WTC11 (cell line): ENCODE measurements around the gene EIF4E1B. TPM values are rescaled to one million over a fixed set of nuclear protein-coding genes. Genes with fewer than 3 reads are reported as not detected.

ENCODE experiments used
- ATAC-seq: fragments of 200-7000 bp; cut with Tn5 transposase; 2 replicates; pipeline ENCODE4 v1.10.0; 2021; ENCODE audit warnings: mild to moderate bottlenecking, moderate library complexity
- CTCF ChIA-PET: fragments of 300-600 bp; sonication (Branson Sonifier 250); formaldehyde crosslinking; loops from one replicate; lab custom pipeline; 2021; ENCODE audit warnings: antibody characterized with exemption; lab: Charles Lee
- POLR2A ChIA-PET: fragments of 350-600 bp; sonication (Branson Sonifier 250); formaldehyde crosslinking; loops from one replicate; lab custom pipeline; 2021; ENCODE audit warnings: antibody characterized with exemption; lab: Charles Lee
- DNase-seq: peaks from one replicate; pipeline ENCODE4 v3.0.0; 2021; ENCODE audit warnings: low spot score
- H3K27ac Mint-ChIP-seq: 2 replicates; pipeline ENCODE4 v1.8.0; 2021; ENCODE audit warnings: mixed read lengths
- H3K27me3 Mint-ChIP-seq: 2 replicates; pipeline ENCODE4 v1.8.0; 2021; ENCODE audit warnings: low read depth, mild to moderate bottlenecking, moderate library complexity, mixed read lengths
- H3K36me3 Mint-ChIP-seq: 2 replicates; pipeline ENCODE4 v1.8.0; 2021; ENCODE audit warnings: mixed read lengths
- H3K4me1 Mint-ChIP-seq: 2 replicates; pipeline ENCODE4 v1.8.0; 2022; ENCODE audit warnings: mixed read lengths
- H3K4me3 Mint-ChIP-seq: 2 replicates; pipeline ENCODE4 v1.8.0; 2021; ENCODE audit warnings: mild to moderate bottlenecking, moderate library complexity, mixed read lengths
- H3K9me3 Mint-ChIP-seq: 2 replicates; pipeline ENCODE4 v1.8.0; 2021; ENCODE audit warnings: mixed read lengths
- AFF4 ChIP-seq: sonication (generic); formaldehyde crosslinking; IDR thresholded peaks from 2 replicates; pipeline ENCODE4 v1.8.1; 2023; ENCODE audit warnings: mild to moderate bottlenecking, missing genetic modification reagents, borderline replicate concordance
- ATF1 ChIP-seq: sonication (generic); formaldehyde crosslinking; IDR thresholded peaks from 2 replicates; pipeline ENCODE4 v1.8.1; 2023; ENCODE audit warnings: mild to moderate bottlenecking, moderate library complexity, missing genetic modification reagents
- CREB1 ChIP-seq: sonication (generic); formaldehyde crosslinking; IDR thresholded peaks from 2 replicates; pipeline ENCODE4 v1.8.0; 2023; ENCODE audit warnings: mild to moderate bottlenecking, missing genetic modification reagents
- E2F5 ChIP-seq: sonication (generic); formaldehyde crosslinking; IDR thresholded peaks from 2 replicates; pipeline ENCODE4 v1.8.1; 2022; ENCODE audit warnings: mild to moderate bottlenecking, moderate library complexity, missing genetic modification reagents
- FOXJ3 ChIP-seq: sonication (generic); formaldehyde crosslinking; IDR thresholded peaks from 2 replicates; pipeline ENCODE4 v1.9.0; 2021; ENCODE audit warnings: missing genetic modification reagents, mild to moderate bottlenecking, borderline replicate concordance
- FOXK1 ChIP-seq: sonication (generic); formaldehyde crosslinking; IDR thresholded peaks from 2 replicates; pipeline ENCODE4 v1.8.0; 2022; ENCODE audit warnings: mild to moderate bottlenecking, moderate library complexity, missing genetic modification reagents
- TP53 ChIP-seq: sonication (generic); formaldehyde crosslinking; IDR thresholded peaks from 2 replicates; pipeline ENCODE4 v1.8.1; 2023; ENCODE audit warnings: mild to moderate bottlenecking, missing genetic modification reagents
- ZMAT4 ChIP-seq: fragments of 250-450 bp; sonication (Bioruptor Pico); IDR thresholded peaks from 2 replicates; pipeline ENCODE4 v1.9.0; 2021; ENCODE audit warnings: mild to moderate bottlenecking
- ZNF416 ChIP-seq: fragments of 250-450 bp; sonication (Bioruptor Pico); IDR thresholded peaks from 2 replicates; pipeline ENCODE4 v1.9.0; 2021; ENCODE audit warnings: mild to moderate bottlenecking, inconsistent platforms
- ZNF423 ChIP-seq: fragments of 250-450 bp; sonication (Bioruptor Pico); IDR thresholded peaks from 2 replicates; pipeline ENCODE4 v2.1.2; 2022; ENCODE audit warnings: mild to moderate bottlenecking, moderate library complexity
- total RNA-seq: library from RNA; stranded (reverse); gene quantifications from 3 replicates; pipeline ENCODE4 v1.2.3, GENCODE V29; 2021
- TF ChIP-seq, protein P1 (sequence below): sonication (generic); formaldehyde crosslinking; IDR thresholded peaks from 2 replicates; pipeline ENCODE4 v1.8.1; 2022; ENCODE audit warnings: low read depth, missing genetic modification reagents, borderline replicate concordance
- TF ChIP-seq, protein P2 (sequence below): sonication (generic); formaldehyde crosslinking; IDR thresholded peaks from 2 replicates; pipeline ENCODE4 v1.8.0; 2022; ENCODE audit warnings: mild to moderate bottlenecking, missing genetic modification reagents
- TF ChIP-seq, protein P3 (sequence below): sonication (generic); formaldehyde crosslinking; conservative IDR thresholded peaks from 2 replicates; pipeline ENCODE4 v1.8.1; 2023; ENCODE audit warnings: mild to moderate bottlenecking, low read depth, missing genetic modification reagents, moderate library complexity
- TF ChIP-seq, protein P4 (sequence below): sonication (generic); formaldehyde crosslinking; IDR thresholded peaks from 2 replicates; pipeline ENCODE4 v1.8.1; 2022; ENCODE audit warnings: missing genetic modification reagents, borderline replicate concordance
- TF ChIP-seq, protein P5 (sequence below): fragments of 250-450 bp; sonication (Bioruptor Pico); conservative IDR thresholded peaks from 2 replicates; pipeline ENCODE4 v1.9.0; 2021; ENCODE audit warnings: mild to moderate bottlenecking
- TF ChIP-seq, protein P6 (sequence below): sonication (generic); formaldehyde crosslinking; IDR thresholded peaks from 2 replicates; pipeline ENCODE4 v1.8.0; 2022; ENCODE audit warnings: mild to moderate bottlenecking, missing genetic modification reagents

The EIF4E1B gene
- total RNA-seq, 1 experiment from 2014 or later = 0.74 TPM

DNA sequence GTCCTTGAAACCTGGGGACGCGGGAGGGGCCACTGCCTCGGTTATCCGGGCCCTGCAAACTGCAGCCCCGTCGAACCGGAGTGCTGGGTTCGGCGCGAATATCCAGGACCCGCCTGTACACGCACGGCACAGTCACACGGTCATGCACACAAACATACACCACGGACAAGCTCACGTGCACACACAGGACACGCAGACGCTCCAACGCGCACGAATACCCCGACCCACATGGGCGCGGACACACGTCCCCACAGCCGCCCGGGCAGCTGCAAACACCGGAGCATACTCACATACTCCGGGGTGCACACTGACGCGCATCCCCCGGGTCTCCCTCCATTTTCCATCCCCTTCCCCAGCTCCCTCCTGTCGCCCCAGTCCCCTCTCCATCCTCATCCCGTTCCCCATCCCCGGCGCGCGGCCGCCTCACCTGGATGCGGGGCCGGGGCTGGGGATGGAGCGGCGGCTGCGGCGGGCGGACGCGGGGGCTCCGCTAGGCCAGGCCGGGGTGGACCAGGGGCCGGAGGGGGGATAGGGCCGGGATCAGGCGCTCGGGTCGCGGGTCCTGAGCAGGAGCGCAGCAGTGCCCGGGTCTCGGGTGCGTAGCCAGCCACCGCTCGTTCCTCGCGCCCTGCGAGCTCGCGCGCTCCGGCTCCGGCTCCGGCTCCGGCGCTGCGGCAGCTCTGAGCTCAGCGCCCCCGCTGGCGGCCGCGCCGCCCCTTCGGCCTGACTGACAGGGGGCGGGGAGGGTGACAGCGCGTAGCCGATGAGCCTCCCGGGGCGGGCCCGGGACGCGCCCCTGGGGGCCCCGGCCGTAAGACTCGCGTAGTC, at the start of gene EIF4E1B, which contains the start of gene SNCB (continued):
- TF ChIP-seq E2F5 (CRISPR knock-in tag) = peak; percentile 87
- TF ChIP-seq ATF1 (CRISPR knock-in tag) = 0 out of 2 replicates have a peak, but pooled peaks have one; percentile 33
- TF ChIP-seq, protein P1, sequence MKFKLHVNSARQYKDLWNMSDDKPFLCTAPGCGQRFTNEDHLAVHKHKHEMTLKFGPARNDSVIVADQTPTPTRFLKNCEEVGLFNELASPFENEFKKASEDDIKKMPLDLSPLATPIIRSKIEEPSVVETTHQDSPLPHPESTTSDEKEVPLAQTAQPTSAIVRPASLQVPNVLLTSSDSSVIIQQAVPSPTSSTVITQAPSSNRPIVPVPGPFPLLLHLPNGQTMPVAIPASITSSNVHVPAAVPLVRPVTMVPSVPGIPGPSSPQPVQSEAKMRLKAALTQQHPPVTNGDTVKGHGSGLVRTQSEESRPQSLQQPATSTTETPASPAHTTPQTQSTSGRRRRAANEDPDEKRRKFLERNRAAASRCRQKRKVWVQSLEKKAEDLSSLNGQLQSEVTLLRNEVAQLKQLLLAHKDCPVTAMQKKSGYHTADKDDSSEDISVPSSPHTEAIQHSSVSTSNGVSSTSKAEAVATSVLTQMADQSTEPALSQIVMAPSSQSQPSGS = no peak
- no peak for TF ChIP-seq AFF4 (CRISPR knock-in tag)
- no peak for TF ChIP-seq ZMAT4 (CRISPR knock-in tag)

- H3K4me3 Mint-ChIP-seq = no peak overlapping the region
- H3K4me1 Mint-ChIP-seq = peaks cover 2% of the 10 kb centered on the region
- no peak for DNase-seq
- no peak for ATAC-seq
- no peak overlapping the region for H3K27ac Mint-ChIP-seq
- ChIA-PET POLR2A (interaction anchor here (0.5 kb wide), 1 partner anchor 38 kb away, joined by 3 read pairs; no protein-coding TSS in a partner anchor), CTCF (interaction anchor here (1.0 kb wide), 1 partner anchor 66 kb away, joined by 3 read pairs; the partner anchor contains the start of gene TSPAN17)
- H3K9me3 Mint-ChIP-seq = peaks cover 7% of the 10 kb centered on the region
- no peaks in the 10 kb centered on the region; the same call in 1 of the 2 replicates for H3K36me3 Mint-ChIP-seq
- H3K27me3 Mint-ChIP-seq = peaks cover 18% of the 10 kb centered on the region
- no peak for TF ChIP-seq TP53 (CRISPR knock-in tag)
- TF ChIP-seq FOXJ3 (CRISPR knock-in tag) = no peak
- TF ChIP-seq, protein P2, sequence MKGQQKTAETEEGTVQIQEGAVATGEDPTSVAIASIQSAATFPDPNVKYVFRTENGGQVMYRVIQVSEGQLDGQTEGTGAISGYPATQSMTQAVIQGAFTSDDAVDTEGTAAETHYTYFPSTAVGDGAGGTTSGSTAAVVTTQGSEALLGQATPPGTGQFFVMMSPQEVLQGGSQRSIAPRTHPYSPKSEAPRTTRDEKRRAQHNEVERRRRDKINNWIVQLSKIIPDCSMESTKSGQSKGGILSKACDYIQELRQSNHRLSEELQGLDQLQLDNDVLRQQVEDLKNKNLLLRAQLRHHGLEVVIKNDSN (CRISPR knock-in tag) = no peak
- TF ChIP-seq CREB1 = no peak
- TF ChIP-seq, protein P3, sequence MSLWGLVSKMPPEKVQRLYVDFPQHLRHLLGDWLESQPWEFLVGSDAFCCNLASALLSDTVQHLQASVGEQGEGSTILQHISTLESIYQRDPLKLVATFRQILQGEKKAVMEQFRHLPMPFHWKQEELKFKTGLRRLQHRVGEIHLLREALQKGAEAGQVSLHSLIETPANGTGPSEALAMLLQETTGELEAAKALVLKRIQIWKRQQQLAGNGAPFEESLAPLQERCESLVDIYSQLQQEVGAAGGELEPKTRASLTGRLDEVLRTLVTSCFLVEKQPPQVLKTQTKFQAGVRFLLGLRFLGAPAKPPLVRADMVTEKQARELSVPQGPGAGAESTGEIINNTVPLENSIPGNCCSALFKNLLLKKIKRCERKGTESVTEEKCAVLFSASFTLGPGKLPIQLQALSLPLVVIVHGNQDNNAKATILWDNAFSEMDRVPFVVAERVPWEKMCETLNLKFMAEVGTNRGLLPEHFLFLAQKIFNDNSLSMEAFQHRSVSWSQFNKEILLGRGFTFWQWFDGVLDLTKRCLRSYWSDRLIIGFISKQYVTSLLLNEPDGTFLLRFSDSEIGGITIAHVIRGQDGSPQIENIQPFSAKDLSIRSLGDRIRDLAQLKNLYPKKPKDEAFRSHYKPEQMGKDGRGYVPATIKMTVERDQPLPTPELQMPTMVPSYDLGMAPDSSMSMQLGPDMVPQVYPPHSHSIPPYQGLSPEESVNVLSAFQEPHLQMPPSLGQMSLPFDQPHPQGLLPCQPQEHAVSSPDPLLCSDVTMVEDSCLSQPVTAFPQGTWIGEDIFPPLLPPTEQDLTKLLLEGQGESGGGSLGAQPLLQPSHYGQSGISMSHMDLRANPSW (CRISPR knock-in tag) = no peak
- TF ChIP-seq, protein P1 = no peak
- no peak for TF ChIP-seq ZNF416
- TF ChIP-seq FOXK1 (CRISPR knock-in tag) = no peak
- TF ChIP-seq ZNF423 (CRISPR knock-in tag) = no peak
- TF ChIP-seq, protein P4, sequence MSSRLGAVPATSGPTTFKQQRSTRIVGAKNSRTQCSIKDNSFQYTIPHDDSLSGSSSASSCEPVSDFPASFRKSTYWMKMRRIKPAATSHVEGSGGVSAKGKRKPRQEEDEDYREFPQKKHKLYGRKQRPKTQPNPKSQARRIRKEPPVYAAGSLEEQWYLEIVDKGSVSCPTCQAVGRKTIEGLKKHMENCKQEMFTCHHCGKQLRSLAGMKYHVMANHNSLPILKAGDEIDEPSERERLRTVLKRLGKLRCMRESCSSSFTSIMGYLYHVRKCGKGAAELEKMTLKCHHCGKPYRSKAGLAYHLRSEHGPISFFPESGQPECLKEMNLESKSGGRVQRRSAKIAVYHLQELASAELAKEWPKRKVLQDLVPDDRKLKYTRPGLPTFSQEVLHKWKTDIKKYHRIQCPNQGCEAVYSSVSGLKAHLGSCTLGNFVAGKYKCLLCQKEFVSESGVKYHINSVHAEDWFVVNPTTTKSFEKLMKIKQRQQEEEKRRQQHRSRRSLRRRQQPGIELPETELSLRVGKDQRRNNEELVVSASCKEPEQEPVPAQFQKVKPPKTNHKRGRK (CRISPR knock-in tag) = no peak
- TF ChIP-seq, protein P5, sequence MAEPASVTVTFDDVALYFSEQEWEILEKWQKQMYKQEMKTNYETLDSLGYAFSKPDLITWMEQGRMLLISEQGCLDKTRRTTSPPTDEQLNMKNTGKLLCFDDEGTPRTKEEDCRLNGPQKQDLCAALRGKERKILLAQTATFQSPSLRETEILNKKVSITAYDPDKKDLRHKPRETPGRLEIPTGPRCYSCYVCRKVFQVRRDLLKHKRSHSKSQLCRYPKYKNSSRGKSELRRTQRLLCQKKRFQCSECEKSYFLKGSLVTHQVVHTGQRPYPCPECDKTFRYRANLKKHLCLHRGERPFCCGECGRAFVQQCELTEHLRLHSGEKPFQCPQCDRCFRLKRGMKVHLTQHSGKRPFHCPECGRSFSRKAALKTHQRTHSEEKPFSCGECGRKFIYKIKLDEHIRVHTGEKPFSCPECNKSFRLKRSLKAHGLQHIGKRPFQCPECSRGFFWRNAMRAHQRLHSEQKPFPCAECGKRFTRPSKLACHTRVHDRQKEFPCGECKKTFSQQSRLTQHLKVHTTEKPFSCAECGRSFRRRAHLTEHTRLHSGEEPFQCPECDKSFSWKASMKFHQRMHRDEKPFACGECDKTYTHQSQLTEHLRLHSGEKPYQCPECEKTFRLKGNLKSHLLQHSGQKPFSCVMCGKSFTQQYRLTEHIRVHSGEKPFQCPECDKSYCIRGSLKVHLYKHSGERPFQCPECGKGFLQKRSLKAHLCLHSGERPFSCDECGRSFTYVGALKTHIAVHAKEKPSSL = no peak
- TF ChIP-seq, protein P6, sequence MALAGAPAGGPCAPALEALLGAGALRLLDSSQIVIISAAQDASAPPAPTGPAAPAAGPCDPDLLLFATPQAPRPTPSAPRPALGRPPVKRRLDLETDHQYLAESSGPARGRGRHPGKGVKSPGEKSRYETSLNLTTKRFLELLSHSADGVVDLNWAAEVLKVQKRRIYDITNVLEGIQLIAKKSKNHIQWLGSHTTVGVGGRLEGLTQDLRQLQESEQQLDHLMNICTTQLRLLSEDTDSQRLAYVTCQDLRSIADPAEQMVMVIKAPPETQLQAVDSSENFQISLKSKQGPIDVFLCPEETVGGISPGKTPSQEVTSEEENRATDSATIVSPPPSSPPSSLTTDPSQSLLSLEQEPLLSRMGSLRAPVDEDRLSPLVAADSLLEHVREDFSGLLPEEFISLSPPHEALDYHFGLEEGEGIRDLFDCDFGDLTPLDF (CRISPR knock-in tag) = no peak
Measured at GRCh38 chr5:176581361-176581760, 49.1 kb upstream of the EIF4E1B start.
